ENCODE results near the gene ZRANB3.

- TF ChIP-seq CTCF (conservative IDR thresholded peaks at IDR 0.05; ENCODE audit: low read depth in 2 of 2): no peak
- TF ChIP-seq EZH2 (IDR thresholded peaks at IDR 0.05; ENCODE audit: low read depth, unreplicated experiment): no peak
- TF ChIP-seq POLR2AphosphoS5 (IDR thresholded peaks at IDR 0.05; ENCODE audit: low read depth): no peak
- no peak for TF ChIP-seq EZH2phosphoT487 (IDR thresholded peaks at IDR 0.05; ENCODE audit: unreplicated experiment)
- TF ChIP-seq ZNF114 (CRISPR knock-in tag; IDR thresholded peaks at IDR 0.05): no peak
- TF ChIP-seq REST (IDR thresholded peaks at IDR 0.05; ENCODE audit: unreplicated experiment): no peak
- no peak for TF ChIP-seq ETS1 (IDR thresholded peaks at IDR 0.05)
These were observed 74.6 kb downstream of the ZRANB3 start for GRCh38 chr2:135456431-135456830.

Measured in GM23338 (cell line).